Erythroblast (primary cell): ENCODE results near the gene MSLN.

ENCODE experiments used
- GATA1 ChIP-seq: IDR thresholded peaks from 2 replicates; pipeline ENCODE4 v1.6.1; 2011; ENCODE audit warnings: low read depth, mild to moderate bottlenecking, control low read depth, low read length, moderate library complexity
- POLR2A ChIP-seq: IDR thresholded peaks from 2 replicates; pipeline ENCODE4 v1.6.1; 2011; ENCODE audit warnings: mild to moderate bottlenecking, low read length

- no peak for TF ChIP-seq POLR2A
- TF ChIP-seq GATA1: no peak
Measured at GRCh38 chr16:721765-722540, 38.6 kb upstream of the MSLN start.
